GM12872 (cell line): ENCODE data around the gene APOLD1.
A peak's percentile ranks its signal among the peaks of the same experiment; 100 is the strongest.

Source experiments
- TF ChIP-seq, protein P1 (sequence below): IDR thresholded peaks from 3 replicates; pipeline ENCODE4 v1.5.1; 2011; ENCODE audit warnings: low read depth, mild to moderate bottlenecking, low read length, moderate library complexity; ENCODE audit not compliant: insufficient read depth

APOLD1 gene

DNA sequence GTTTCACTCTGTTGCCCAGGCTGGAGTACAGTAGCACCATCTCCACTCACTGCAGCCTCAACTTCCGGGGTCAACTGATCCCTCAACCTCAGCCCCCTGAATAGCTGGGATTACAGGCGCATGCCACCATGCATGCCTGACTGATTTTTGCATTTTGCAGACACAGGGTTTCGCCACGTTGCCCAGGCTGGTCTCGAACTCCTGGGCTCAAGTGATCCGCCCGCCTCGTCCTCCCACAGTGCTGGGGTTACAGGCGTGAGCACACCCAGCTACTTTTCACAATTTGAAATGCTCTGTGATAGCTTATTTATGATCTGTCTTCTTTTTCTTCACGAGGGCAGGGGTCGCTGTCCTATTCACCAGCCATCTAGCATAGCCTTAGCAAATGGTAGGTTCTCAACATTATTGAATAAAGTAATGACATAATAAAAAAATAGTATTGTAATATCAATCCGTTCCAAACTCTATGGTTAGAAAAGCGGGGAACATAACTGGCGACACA lies 27.2 kb downstream of the APOLD1 start:
- TF ChIP-seq, protein P1, sequence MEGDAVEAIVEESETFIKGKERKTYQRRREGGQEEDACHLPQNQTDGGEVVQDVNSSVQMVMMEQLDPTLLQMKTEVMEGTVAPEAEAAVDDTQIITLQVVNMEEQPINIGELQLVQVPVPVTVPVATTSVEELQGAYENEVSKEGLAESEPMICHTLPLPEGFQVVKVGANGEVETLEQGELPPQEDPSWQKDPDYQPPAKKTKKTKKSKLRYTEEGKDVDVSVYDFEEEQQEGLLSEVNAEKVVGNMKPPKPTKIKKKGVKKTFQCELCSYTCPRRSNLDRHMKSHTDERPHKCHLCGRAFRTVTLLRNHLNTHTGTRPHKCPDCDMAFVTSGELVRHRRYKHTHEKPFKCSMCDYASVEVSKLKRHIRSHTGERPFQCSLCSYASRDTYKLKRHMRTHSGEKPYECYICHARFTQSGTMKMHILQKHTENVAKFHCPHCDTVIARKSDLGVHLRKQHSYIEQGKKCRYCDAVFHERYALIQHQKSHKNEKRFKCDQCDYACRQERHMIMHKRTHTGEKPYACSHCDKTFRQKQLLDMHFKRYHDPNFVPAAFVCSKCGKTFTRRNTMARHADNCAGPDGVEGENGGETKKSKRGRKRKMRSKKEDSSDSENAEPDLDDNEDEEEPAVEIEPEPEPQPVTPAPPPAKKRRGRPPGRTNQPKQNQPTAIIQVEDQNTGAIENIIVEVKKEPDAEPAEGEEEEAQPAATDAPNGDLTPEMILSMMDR = no peak

DNA sequence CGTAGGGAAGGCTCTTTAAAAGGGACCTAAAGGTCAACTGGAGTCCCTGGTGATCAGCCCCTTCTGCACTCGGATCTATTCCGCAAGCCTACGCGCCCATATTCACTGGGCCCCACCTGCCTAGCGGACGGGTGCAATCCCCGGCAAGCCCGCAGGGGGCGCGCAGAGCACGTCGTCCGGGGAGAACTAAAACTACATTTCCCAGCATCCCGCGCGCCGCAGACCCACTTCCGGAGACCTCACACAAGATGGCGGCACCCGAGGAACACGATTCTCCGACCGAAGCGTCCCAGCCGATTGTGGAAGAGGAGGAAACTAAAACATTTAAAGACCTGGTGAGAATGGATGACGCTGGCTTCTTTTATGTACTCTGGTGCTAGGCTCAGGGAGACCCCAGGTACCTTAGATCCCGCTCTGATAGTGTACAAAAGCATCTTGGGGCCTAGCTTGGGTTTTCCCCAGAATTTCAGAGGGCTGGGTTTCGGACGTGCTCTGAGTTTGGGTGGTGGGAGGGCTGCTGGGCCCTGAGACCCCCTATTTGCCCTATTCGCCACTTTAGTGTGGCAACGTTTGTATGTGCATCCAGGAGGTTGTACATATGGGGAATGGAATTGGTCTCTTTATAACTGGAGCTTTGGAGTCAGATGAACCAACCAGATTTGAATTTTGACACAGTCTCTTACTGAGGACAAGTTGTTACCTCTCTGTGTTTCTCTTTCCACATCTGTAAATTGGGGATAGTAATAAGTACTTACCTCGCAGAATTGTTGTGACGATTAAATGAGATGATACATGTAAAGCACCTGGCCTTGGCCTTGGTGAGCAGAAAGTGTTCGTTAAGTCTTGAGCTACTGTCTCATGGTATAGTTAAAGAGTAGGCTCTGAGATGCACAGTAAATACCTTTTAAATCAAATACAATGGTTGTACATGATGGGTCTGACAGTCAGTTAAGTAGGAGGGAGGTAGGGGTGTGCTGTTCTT lies 28.0 kb downstream of the APOLD1 start, which contains the start of gene DDX47:
Gene DDX47 (plus strand): TSS at position 227 of the 982 bp plus-strand sequence. CDS start 22 bp downstream, at position 249.
- TF ChIP-seq, protein P1 = peak; percentile 94

DNA sequence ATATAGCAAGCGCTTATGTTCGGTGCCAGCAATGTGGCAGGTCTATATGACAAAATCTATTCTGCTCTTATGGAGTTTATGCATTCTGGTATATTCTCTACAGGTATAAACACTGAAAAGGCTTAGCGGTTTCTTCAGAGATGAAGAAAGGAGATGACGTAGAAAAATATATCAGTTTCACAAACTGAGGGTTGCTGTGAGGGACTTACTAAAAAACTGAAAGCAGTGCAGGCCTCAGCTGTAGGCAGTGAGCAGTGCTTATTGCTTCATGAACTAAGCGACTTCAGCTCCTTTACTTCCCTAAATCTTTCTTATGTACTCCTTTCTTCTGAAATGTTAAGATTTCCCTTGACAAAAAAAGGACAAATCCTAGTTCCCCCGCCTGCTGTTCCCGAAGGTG lies 32.2 kb downstream of the APOLD1 start:
- TF ChIP-seq, protein P1 = no peak

DNA sequence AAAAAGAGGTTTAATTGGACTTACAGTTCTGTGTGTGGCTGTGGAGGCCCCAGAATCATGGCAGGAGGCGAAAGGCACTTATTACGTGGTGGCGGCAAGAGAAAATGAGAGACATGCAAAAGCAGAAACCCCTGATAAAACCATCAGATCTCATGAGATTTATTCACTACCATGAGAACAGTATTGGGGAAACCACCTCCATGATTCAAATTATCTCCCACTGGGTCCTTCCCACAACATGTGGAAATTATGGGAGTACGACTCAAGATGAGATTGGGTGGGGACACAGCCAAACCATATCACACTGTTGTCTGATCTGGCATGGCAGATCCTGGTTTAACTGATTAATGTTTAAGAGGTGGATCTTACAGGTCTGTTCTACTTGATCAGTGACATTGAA lies 33.2 kb downstream of the APOLD1 start:
- TF ChIP-seq, protein P1 = no peak

DNA sequence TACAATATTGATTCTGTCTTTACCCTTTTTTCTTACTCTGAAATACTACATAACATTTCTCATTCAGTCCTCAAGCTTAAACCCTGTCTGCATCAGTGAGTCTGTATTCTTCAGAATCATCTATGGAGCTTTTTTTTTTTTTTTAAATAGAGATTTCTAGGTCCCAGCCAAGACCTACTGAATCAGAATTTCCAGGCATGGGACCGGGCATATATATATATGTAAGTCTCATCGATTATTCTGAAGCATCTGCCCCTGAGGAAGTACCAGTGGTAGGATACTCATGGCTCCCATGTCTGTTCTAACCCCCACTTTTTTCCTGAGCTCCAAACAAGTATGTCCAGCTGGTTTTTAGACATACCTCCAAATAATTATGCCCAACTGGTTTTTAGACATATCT lies 33.8 kb downstream of the APOLD1 start:
- TF ChIP-seq, protein P1 = no peak

DNA sequence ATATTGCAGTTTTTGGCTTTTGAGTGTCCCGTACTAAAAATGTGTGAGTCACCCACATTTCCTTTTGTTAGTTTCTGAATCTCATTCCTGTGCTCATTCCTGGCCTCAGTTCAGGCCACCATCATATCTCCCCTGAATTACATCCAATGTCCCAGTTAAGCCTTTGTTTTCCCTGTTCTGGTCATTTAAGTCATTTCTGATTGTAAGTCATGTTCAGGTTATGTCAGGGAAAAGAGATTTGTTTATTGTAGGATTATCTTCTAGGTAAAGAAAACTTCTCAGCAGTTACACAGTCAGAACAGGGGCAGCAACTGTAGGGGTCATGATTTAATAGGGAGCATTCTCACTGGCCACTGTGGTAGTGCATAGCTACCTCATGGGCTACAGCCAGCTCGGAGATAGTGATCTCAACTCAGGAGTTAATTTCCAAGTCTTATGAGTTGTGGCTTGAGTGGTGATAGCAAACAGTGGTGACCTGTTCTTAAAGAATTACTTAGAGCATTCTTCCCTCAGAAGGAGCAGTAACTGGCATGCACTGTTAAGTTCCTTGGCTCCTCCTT lies 34.4 kb downstream of the APOLD1 start:
- TF ChIP-seq, protein P1 = no peak

DNA sequence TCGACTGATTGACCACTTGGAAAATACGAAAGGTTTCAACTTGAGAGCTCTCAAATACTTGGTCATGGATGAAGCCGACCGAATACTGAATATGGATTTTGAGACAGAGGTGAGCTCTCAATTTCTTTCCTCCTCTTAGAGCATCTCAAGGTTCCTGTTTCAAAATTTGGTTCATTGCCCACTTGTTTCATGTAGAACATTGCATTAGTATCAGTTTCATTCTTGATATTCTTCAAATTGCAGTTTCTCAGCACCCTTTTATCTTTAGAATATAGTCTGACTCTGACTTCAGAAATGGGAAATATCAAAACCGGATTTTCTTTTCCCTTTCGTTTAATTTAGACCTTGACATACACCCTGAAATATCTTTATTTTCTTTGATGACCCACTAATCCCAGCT lies 36.5 kb downstream of the APOLD1 start:
- TF ChIP-seq, protein P1 = no peak
